ENCODE data around the gene ATP6AP1.

GRCh38 chrX:154408659-154409221 lies 19.7 kb upstream of the ATP6AP1 start:
- TF ChIP-seq CTCF (IDR thresholded peaks at IDR 0.05) (no peak), POLR2A (IDR thresholded peaks at IDR 0.05) (no peak)
